AG04450 (cell line): Measurements from ENCODE around the gene FAM193B. TPM values are rescaled to one million over a fixed set of nuclear protein-coding genes. Genes with fewer than 3 reads are reported as not detected.
A peak's percentile ranks its signal among the peaks of the same experiment; 100 is the strongest.

Experiments
- CTCF ChIA-PET: fragments of 300-600, 350-600 bp; formaldehyde crosslinking; extraction: SDS; loops from one replicate; lab custom pipeline; 2022; ENCODE audit warnings: antibody characterized with exemption, inconsistent platforms; lab: Charles Lee
- POLR2A ChIA-PET: fragments of 350-600 bp; formaldehyde crosslinking; extraction: SDS; loops from one replicate; lab custom pipeline; 2021; ENCODE audit warnings: antibody characterized with exemption, inconsistent platforms; lab: Yijun Ruan, JAX
- DNase-seq: peaks from one replicate; pipeline ENCODE4 v3.0.0-alpha.2; 2011; ENCODE audit warnings: low read depth, low spot score
- H3K27ac ChIP-seq: one replicate; pipeline ENCODE4 v1.5.1; 2012; ENCODE audit warnings: low read depth, low read length, control low read depth
- H3K27me3 ChIP-seq: one replicate; pipeline ENCODE4 v1.6.0; 2012; ENCODE audit warnings: low read length; ENCODE audit not compliant: control insufficient read depth, insufficient read depth
- H3K4me3 ChIP-seq: 2 replicates; pipeline ENCODE4 v1.5.1; 2011; ENCODE audit warnings: mild to moderate bottlenecking, low read depth, low read length, control low read depth
- H3K9me3 ChIP-seq: 2 replicates; pipeline ENCODE4 v1.5.1; 2012; ENCODE audit warnings: low read length; ENCODE audit not compliant: control insufficient read depth, insufficient read depth
- polyA plus RNA-seq: library from polyadenylated mRNA; depleted of rRNA; stranded (reverse); fragments of >200 nt; gene quantifications from 2 replicates; pipeline ENCODE4 v1.2.3, GENCODE V29; 2011
- TF ChIP-seq, protein P1 (sequence below): IDR thresholded peaks from 2 replicates; pipeline ENCODE4 v1.5.1; 2011; ENCODE audit warnings: low read depth, low read length, control low read depth, inconsistent platforms

FAM193B gene
- polyA plus RNA-seq, 1 experiment: 30.1 TPM

DNA sequence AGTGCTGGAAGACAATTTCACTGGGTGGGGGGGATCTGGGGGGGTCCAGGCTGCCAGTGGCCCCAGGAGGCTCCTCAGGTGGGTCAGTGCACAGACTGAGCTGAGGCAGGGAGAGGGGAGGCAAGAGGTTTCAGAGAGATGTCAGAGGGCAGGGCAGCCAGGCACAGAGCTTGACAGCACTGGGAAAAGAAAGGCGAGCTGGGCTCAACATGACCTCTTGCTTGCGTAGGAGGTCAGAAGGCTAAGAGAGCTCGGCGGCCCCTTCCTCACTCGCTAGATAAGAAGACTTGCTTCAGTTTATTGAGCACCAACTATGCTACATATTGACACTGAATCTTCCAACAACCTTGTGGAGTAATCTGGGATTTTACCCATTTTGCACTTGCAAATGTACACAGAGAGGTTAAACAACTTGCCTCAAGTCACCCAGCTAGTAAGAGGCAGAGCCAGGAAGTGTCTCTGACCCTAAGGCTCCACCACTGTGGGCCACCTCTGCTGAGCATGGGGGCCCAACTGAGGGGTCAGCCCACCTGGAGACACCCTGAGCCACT is 60.5 kb downstream of the FAM193B start:
- ChIA-PET POLR2A (interaction anchor here (0.8 to 12.1 kb wide), 5 partner anchors 7 to 52 kb away, joined by 4 to 230 read pairs (median 18); partner anchors contain the start of gene DBN1), CTCF (interaction anchor here (1.5 to 2.4 kb wide), 3 partner anchors 8 to 37 kb away, joined by 5 to 11 read pairs (median 6); no protein-coding TSS in a partner anchor)
- Histone ChIP-seq H3K4me3 (peak overlapping the region; percentile 95), H3K9me3 (no peaks in the 10 kb centered on the region; the same call in 1 of the 2 replicates), H3K27me3 (no peaks in the 10 kb centered on the region), H3K27ac (peak overlapping the region; percentile 99)
- TF ChIP-seq, protein P1, sequence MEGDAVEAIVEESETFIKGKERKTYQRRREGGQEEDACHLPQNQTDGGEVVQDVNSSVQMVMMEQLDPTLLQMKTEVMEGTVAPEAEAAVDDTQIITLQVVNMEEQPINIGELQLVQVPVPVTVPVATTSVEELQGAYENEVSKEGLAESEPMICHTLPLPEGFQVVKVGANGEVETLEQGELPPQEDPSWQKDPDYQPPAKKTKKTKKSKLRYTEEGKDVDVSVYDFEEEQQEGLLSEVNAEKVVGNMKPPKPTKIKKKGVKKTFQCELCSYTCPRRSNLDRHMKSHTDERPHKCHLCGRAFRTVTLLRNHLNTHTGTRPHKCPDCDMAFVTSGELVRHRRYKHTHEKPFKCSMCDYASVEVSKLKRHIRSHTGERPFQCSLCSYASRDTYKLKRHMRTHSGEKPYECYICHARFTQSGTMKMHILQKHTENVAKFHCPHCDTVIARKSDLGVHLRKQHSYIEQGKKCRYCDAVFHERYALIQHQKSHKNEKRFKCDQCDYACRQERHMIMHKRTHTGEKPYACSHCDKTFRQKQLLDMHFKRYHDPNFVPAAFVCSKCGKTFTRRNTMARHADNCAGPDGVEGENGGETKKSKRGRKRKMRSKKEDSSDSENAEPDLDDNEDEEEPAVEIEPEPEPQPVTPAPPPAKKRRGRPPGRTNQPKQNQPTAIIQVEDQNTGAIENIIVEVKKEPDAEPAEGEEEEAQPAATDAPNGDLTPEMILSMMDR: no peak
- no peak for DNase-seq

DNA sequence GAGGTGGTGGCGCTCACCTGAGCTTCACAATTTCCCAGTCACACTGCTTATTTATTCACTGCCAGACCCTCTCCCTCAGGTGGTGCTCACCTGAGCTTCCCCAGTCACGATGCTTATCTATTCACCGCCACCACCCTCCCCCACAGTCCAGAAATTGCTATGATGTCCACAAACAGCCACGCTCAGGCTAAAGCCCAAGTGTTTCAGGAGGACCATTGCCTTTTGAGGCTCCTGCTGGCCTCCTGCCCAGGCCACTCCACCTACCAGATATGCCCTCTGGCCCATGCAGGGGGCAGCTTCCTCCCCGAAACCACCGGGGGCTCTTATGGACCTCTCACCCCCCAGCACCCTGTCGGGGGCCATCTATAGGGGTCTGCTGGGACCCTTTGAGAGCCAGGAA is 61.5 kb downstream of the FAM193B start:
- DNase-seq: no peak
- no peaks in the 10 kb centered on the region; the same call in 1 of the 2 replicates for H3K9me3 ChIP-seq
- TF ChIP-seq, protein P1: no peak
- CTCF ChIA-PET: interaction anchor here (0.9 to 2.3 kb wide), 5 partner anchors 8 to 100 kb away, joined by 3 to 11 read pairs (median 4); no protein-coding TSS in a partner anchor
- peak overlapping the region; percentile 13; the same call in 1 of the 2 replicates for H3K4me3 ChIP-seq
- no peaks in the 10 kb centered on the region for H3K27me3 ChIP-seq
- H3K27ac ChIP-seq: no peak overlapping the region
- POLR2A ChIA-PET: interaction anchor here (0.6 to 12.1 kb wide), 6 partner anchors 6 to 299 kb away, joined by 3 to 230 read pairs (median 6); partner anchors contain the start of genes DBN1 and TMED9

DNA sequence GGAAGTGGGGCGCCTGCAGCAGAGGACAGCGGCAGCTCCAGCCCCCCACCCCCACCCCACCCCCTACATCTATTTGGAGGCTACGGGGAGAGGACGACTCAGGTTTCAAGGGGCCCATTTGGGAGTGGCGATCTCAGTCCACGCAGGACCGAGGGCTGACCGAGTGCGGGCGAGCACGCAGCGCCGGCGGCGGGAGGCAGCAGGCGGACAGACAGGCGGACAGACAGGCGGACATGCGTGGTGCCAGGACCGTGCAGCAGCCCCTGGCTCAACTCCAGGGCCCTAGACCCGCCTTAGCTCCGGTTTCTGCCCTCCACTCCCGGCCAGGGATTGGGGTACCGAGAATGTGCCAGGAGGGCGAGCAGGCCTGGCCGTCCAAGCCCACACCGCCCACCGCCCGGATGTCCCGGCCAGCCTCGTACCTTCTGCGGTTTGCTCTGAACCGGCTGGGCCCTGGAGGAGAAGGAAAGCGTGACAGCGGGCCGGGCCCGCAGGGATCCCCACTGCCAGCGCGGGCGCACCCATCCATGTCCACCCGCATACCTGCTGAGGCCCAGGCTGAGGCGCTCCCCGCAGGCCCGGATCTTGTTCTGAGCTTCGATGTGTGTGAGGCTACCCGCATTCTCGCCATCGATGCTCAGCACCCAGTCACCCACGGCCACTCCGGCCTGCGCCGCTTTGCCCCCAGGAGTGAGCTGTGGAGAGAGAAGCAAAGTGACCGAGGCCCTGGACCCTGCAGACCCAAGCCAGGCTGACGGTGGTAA is 62.2 kb downstream of the FAM193B start:
- POLR2A ChIA-PET: interaction anchor here (0.6 to 12.1 kb wide), 4 partner anchors 13 to 298 kb away, joined by 3 to 230 read pairs (median 6); partner anchors contain the start of genes DBN1 and TMED9
- CTCF ChIA-PET: interaction anchor here (0.6 to 2.3 kb wide), 6 partner anchors 8 to 165 kb away, joined by 3 to 11 read pairs (median 4); no protein-coding TSS in a partner anchor
- no peak overlapping the region for H3K27ac ChIP-seq

DNA sequence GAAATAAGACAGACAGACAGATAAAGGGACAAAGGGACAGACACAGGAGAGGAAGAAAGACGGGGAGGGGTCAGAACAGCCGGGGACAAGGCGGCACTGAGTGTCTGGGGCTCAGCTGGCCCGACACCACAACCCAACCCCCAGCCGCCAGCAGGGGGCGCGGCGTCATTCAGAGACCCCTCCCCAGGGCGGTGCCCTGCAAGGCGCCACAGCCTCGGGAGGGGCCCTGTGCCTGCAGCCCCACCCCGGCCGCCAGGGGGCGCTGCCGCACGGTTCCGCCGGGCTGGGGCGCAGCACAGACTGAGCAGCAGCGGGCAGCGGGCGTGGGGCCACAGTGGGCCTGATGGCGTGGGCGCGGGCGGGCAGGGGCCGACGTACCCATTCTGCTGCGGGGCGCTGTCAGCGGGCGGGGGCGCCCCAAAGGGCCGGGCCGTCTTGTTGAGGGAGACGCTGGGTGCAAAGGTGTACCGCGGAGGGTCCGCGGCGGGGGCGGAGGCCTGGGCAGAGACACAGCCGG is 62.9 kb downstream of the FAM193B start:
- Histone ChIP-seq H3K4me3 (no peak overlapping the region), H3K27me3 (no peaks in the 10 kb centered on the region), H3K27ac (peak overlapping the region; percentile 11), H3K9me3 (no peaks in the 10 kb centered on the region; the same call in 1 of the 2 replicates)
- ChIA-PET CTCF (interaction anchor here (2.3 kb wide), 1 partner anchor 10 kb away, joined by 11 read pairs; no protein-coding TSS in a partner anchor), POLR2A (interaction anchor here (12.1 kb wide), 1 partner anchor 15 kb away, joined by 230 read pairs; the partner anchor contains the start of gene DBN1)
- TF ChIP-seq, protein P1: peak; percentile 73
- no peak for DNase-seq

More for the DNA sequence above, 62.2 kb downstream of the FAM193B start:
- H3K9me3 ChIP-seq: no peaks in the 10 kb centered on the region; the same call in 1 of the 2 replicates
- TF ChIP-seq, protein P1: no peak
- peak overlapping the region; percentile 13; the same call in 1 of the 2 replicates for H3K4me3 ChIP-seq
- DNase-seq: no peak
- H3K27me3 ChIP-seq: no peaks in the 10 kb centered on the region
